ENCODE measurements around the gene FGF16.
"Not testable (repeated sequence)": the region's sequence is repeated elsewhere in the genome, so short reads cannot be mapped to it uniquely, and the experiment has no call there.

Gene FGF16

GRCh38 chrX:77446908-77447652, at the start of gene FGF16:
Gene FGF16 (plus strand): TSS chrX:77447389. CDS start chrX:77447675, 286 bp downstream.
- POLR2A ChIA-PET (ENCODE audit: low non-redundant PET): no interaction called here
- no peak within 1 kb of the TSS for H3K27ac ChIP-seq
- DNase-seq (ENCODE audit: low spot score): no peak
- TF ChIP-seq, protein P1, sequence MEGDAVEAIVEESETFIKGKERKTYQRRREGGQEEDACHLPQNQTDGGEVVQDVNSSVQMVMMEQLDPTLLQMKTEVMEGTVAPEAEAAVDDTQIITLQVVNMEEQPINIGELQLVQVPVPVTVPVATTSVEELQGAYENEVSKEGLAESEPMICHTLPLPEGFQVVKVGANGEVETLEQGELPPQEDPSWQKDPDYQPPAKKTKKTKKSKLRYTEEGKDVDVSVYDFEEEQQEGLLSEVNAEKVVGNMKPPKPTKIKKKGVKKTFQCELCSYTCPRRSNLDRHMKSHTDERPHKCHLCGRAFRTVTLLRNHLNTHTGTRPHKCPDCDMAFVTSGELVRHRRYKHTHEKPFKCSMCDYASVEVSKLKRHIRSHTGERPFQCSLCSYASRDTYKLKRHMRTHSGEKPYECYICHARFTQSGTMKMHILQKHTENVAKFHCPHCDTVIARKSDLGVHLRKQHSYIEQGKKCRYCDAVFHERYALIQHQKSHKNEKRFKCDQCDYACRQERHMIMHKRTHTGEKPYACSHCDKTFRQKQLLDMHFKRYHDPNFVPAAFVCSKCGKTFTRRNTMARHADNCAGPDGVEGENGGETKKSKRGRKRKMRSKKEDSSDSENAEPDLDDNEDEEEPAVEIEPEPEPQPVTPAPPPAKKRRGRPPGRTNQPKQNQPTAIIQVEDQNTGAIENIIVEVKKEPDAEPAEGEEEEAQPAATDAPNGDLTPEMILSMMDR (conservative IDR thresholded peaks at IDR 0.05; ENCODE audit: low read depth): no peak
- CTCF ChIA-PET: interaction anchor here (0.6 kb wide), 1 partner anchor 108 kb away, joined by 3 read pairs; no protein-coding TSS in a partner anchor

DNA sequence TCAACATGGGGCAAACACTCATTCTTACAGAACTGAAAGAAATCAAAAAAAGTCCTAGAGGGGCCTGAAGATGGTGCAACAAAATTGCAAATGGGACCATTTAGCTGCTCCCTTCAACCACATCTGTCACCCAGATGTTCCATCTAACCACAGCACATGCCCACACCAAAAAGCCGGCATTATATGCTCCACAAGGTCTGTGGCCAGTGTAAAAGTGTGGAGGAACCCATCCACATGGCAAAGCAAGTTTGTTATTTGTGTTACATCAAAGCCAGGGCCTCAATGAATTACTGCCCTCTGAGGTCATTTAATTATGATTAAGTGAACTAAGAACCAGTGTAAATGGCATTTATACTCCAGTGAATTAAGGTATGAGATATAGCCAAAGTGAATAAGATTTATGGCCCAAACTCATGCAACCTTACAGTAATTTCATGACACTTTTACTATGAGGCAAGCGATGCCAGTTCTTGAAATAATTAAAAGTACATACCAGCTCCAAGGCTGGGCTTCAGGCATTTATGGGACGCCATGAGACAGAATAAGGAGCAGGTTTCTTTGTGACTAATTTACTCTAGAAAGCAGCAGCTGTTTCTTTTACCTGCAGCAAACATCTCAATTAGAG, 48.7 kb upstream of the FGF16 start:
- TF ChIP-seq, protein P1 (conservative IDR thresholded peaks at IDR 0.05; ENCODE audit: low read depth): no peak

GRCh38 chrX:77404419-77404818, 42.8 kb upstream of the FGF16 start:
- DNase-seq (ENCODE audit: low spot score): no peak
- POLR2A ChIA-PET (ENCODE audit: low non-redundant PET): no interaction called here
- no peak overlapping the region for H3K27ac ChIP-seq
- CTCF ChIA-PET: no interaction called here
- TF ChIP-seq, protein P1 (conservative IDR thresholded peaks at IDR 0.05; ENCODE audit: low read depth): no peak

More for the DNA sequence above, 48.7 kb upstream of the FGF16 start:
- ChIA-PET POLR2A (ENCODE audit: low non-redundant PET) (no interaction called here), CTCF (no interaction called here)
- no peak for DNase-seq (ENCODE audit: low spot score)
- no peak overlapping the region for H3K27ac ChIP-seq

- POLR2A ChIA-PET (ENCODE audit: low non-redundant PET); CTCF ChIA-PET; DNase-seq (ENCODE audit: low spot score); H3K27ac ChIP-seq: not testable (repeated sequence)
Measured at GRCh38 chrX:77407821-77408220, 39.4 kb upstream of the FGF16 start.

- ChIA-PET POLR2A (ENCODE audit: low non-redundant PET) (no interaction called here), CTCF (no interaction called here)
- H3K27ac ChIP-seq: no peak overlapping the region
- no peak for DNase-seq (ENCODE audit: low spot score)
- TF ChIP-seq, protein P1 (conservative IDR thresholded peaks at IDR 0.05; ENCODE audit: low read depth): no peak
Measured at GRCh38 chrX:77412631-77413030, 34.6 kb upstream of the FGF16 start.

GRCh38 chrX:77415161-77415560, 32.0 kb upstream of the FGF16 start:
- POLR2A ChIA-PET (ENCODE audit: low non-redundant PET): no interaction called here
- TF ChIP-seq, protein P1 (conservative IDR thresholded peaks at IDR 0.05; ENCODE audit: low read depth): no peak
- CTCF ChIA-PET: no interaction called here
- no peak for DNase-seq (ENCODE audit: low spot score)
- H3K27ac ChIP-seq: no peak overlapping the region

DNA sequence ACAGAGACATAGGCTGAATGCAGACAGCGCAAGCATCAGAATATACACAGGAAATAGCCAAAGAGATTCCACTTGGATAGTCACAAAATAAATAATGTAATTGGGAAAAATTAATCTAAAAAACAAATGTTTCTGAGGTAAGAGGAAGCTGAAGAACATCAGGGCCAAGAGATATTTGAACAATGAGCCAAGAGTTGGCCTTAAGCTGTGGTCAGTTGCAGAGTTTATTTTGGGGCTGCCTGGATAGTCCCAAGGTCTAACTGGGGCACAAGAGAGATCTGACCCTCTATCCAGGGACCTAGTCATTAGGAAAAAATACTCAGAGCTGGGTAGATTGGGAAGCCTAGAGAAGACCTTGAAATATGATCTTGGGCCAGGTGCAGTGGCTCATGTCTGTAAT, 31.3 kb upstream of the FGF16 start:
- ChIA-PET CTCF (no interaction called here), POLR2A (ENCODE audit: low non-redundant PET) (no interaction called here)
- no peak for DNase-seq (ENCODE audit: low spot score)
- H3K27ac ChIP-seq: no peak overlapping the region
- TF ChIP-seq, protein P1 (conservative IDR thresholded peaks at IDR 0.05; ENCODE audit: low read depth): no peak

All from RWPE1 (cell line).